ENCODE measurements around the gene SSBP3. TPM values are rescaled to one million over a fixed set of nuclear protein-coding genes. Genes with fewer than 3 reads are reported as not detected.
A peak's percentile ranks its signal among the peaks of the same experiment; 100 is the strongest.

Gene SSBP3
- total and polyA plus RNA-seq, 2 of the 13 experiments (the other 11 are each of a cell fraction or from before 2014, with no cell fraction given): 8.5 to 17.6 TPM

GRCh38 chr1:54277451-54278341, 128.5 kb downstream of the SSBP3 start:
- no peak overlapping the region; a peak in 1 of 6 replicates for H3K4me3 ChIP-seq (replicated peaks in 1 of 3; ENCODE audit: insufficient read depth in 1 of 3, low read depth in 2 of 3, low read length in 3 of 3)
- H3K36me3 ChIP-seq (replicated peaks in 1 of 2; ENCODE audit: control insufficient read depth in 1 of 2, insufficient read depth in 2 of 2, low read length in 2 of 2): peaks cover 4 to 17% of the 10 kb centered on the region in 2 experiments; a peak in 3 of 5 replicates
- peak overlapping the region; percentile 47 for H3K4me2 ChIP-seq (ENCODE audit: low read depth, low read length)
- ChIA-PET CTCF (ENCODE audit: low intra/inter-chr PET ratio, low total read pairs) (no interaction called here), POLR2A (no interaction called here)
- in situ Hi-C loops (cut with HindIII; ENCODE audit: extremely low pct_ligation_motif_present, low pct_unique_long_range_greater_than_20kb): no loop called here
- H3K27ac ChIP-seq (ENCODE audit: extremely low read length, insufficient read depth, low read length): peak overlapping the region; percentile 45
- intact Hi-C loops (cut with micrococcal nuclease; ENCODE audit: unreplicated experiment): no loop called here
- TF ChIP-seq, protein P1, sequence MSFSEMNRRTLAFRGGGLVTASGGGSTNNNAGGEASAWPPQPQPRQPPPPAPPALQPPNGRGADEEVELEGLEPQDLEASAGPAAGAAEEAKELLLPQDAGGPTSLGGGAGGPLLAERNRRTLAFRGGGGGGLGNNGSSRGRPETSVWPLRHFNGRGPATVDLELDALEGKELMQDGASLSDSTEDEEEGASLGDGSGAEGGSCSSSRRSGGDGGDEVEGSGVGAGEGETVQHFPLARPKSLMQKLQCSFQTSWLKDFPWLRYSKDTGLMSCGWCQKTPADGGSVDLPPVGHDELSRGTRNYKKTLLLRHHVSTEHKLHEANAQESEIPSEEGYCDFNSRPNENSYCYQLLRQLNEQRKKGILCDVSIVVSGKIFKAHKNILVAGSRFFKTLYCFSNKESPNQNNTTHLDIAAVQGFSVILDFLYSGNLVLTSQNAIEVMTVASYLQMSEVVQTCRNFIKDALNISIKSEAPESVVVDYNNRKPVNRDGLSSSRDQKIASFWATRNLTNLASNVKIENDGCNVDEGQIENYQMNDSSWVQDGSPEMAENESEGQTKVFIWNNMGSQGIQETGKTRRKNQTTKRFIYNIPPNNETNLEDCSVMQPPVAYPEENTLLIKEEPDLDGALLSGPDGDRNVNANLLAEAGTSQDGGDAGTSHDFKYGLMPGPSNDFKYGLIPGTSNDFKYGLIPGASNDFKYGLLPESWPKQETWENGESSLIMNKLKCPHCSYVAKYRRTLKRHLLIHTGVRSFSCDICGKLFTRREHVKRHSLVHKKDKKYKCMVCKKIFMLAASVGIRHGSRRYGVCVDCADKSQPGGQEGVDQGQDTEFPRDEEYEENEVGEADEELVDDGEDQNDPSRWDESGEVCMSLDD (CRISPR knock-in tag; IDR thresholded peaks at IDR 0.05; ENCODE audit: borderline replicate concordance): 0 out of 2 replicates have a peak, but pooled peaks have one; percentile 43
- TF ChIP-seq SOX13 (IDR thresholded peaks at IDR 0.05) (no peak), SOX13 (CRISPR knock-in tag; conservative IDR thresholded peaks at IDR 0.05 in 1 of 2, IDR thresholded peaks at IDR 0.05 in 1 of 2) (0 out of 4 replicates have a peak, but pooled peaks of 1 of the 2 experiments have one; percentile 31), ZNF768 (CRISPR knock-in tag; IDR thresholded peaks at IDR 0.05) (peak; percentile 84), SRSF9 (IDR thresholded peaks at IDR 0.05; ENCODE audit: borderline replicate concordance, insufficient read depth, low read depth, low read length, poor library complexity, severe bottlenecking) (no peak), HNF4G (IDR thresholded peaks at IDR 0.05; ENCODE audit: borderline replicate concordance, low read depth, low read length) (0 out of 2 replicates have a peak, but pooled peaks have one; percentile 18), HNF4G (CRISPR knock-in tag; IDR thresholded peaks at IDR 0.05; ENCODE audit: borderline replicate concordance, low read depth) (no peak), ELF3 (CRISPR knock-in tag; IDR thresholded peaks at IDR 0.05) (0 out of 2 replicates have a peak, but pooled peaks have one; percentile 14), GATAD2A (CRISPR knock-in tag; IDR thresholded peaks at IDR 0.05) (peak; percentile 29; the same call in 1 of the 2 replicates), HNF4A (CRISPR knock-in tag; IDR thresholded peaks at IDR 0.05) (peak; percentile 75), HNF1A (IDR thresholded peaks at IDR 0.05; ENCODE audit: low read depth) (no peak), HNF1A (CRISPR knock-in tag; IDR thresholded peaks at IDR 0.05; ENCODE audit: borderline replicate concordance) (no peak), ZBTB8A (CRISPR knock-in tag; IDR thresholded peaks at IDR 0.05; ENCODE audit: borderline replicate concordance, low read depth) (no peak)
- no peaks in the 10 kb centered on the region for H4K20me1 ChIP-seq (ENCODE audit: insufficient read depth, low read length)
- WGBS (ENCODE audit: low lambda C conversion rate): 70% methylated on average over 3 of the region's 4 CpGs
- H3K9me3 ChIP-seq (ENCODE audit: low read length): no peaks in the 10 kb centered on the region
- peaks cover 37% of the 10 kb centered on the region for H3K4me1 ChIP-seq (ENCODE audit: insufficient read depth, low read length)
- peak; percentile 13 for DNase-seq (ENCODE audit: low spot score)
- H3K27me3 ChIP-seq (ENCODE audit: control insufficient read depth in 1 of 2, insufficient read depth in 2 of 2, low read length in 2 of 2): no peaks in the 10 kb centered on the region
- ATAC-seq: peak; percentile 58
- no peak overlapping the region for H2AFZ ChIP-seq (ENCODE audit: low read length)
- no peaks in the 10 kb centered on the region for H3K79me2 ChIP-seq (ENCODE audit: insufficient read depth, low read length)
- no TSS peak for BruUV-seq (replicated peaks)
- FAIRE-seq: peak; percentile 68
- no peak overlapping the region for H3K9ac ChIP-seq (ENCODE audit: insufficient read depth, low read depth, low read length)
